ENCODE data around the gene LRRFIP1.

GRCh38 chr2:237757616-237758015, 130.2 kb downstream of the LRRFIP1 start:
- no peak for TF ChIP-seq CTCF (IDR thresholded peaks at IDR 0.05)
- no peak for TF ChIP-seq POLR2A (IDR thresholded peaks at IDR 0.05)

Data from prostate gland (tissue), 2 donors.